ENCODE data around the gene SLC1A1. TPM values are rescaled to one million over a fixed set of nuclear protein-coding genes. Genes with fewer than 3 reads are reported as not detected.

Gene SLC1A1
- total RNA-seq, 2 donors from 2014 or later, result 32.0 to 42.3 TPM

Other genes with a start within 250 kb of the SLC1A1 start
- gene GLIS3, start 190.4 kb upstream of the SLC1A1 start, total RNA-seq, result 10 to 100 TPM; 10.6 to 30.9 TPM
- gene PLPP6, start 171.8 kb downstream of the SLC1A1 start, total RNA-seq, result 10 to 100 TPM; 15.9 to 22.3 TPM
- 1 to 10 TPM; 3.2 to 6.3 TPM for gene SPATA6L, start 176.0 kb downstream of the SLC1A1 start, total RNA-seq
- gene CDC37L1, start 189.1 kb downstream of the SLC1A1 start, total RNA-seq, result 10 to 100 TPM; 11.9 to 14.7 TPM

Measured in left colon (tissue), 2 donors.